Activated CD4-positive, CD25-positive, alpha-beta regulatory T cell treated with anti-CD3 and anti-CD28 coated beads, Interleukin-2, amount 50 U/mL, for 16 hours (primary cell): Measurements from ENCODE around the gene SNRPA.
A peak's percentile ranks its signal among the peaks of the same experiment; 100 is the strongest.
"Not testable (repeated sequence)": the region's sequence is repeated elsewhere in the genome, so short reads cannot be mapped to it uniquely, and the experiment has no call there.

ENCODE experiments used
- DNase-seq: peaks from one replicate; pipeline ENCODE4 v3.0.0-alpha.2; 2020; ENCODE audit warnings: low read depth, low spot score

SNRPA gene

DNA sequence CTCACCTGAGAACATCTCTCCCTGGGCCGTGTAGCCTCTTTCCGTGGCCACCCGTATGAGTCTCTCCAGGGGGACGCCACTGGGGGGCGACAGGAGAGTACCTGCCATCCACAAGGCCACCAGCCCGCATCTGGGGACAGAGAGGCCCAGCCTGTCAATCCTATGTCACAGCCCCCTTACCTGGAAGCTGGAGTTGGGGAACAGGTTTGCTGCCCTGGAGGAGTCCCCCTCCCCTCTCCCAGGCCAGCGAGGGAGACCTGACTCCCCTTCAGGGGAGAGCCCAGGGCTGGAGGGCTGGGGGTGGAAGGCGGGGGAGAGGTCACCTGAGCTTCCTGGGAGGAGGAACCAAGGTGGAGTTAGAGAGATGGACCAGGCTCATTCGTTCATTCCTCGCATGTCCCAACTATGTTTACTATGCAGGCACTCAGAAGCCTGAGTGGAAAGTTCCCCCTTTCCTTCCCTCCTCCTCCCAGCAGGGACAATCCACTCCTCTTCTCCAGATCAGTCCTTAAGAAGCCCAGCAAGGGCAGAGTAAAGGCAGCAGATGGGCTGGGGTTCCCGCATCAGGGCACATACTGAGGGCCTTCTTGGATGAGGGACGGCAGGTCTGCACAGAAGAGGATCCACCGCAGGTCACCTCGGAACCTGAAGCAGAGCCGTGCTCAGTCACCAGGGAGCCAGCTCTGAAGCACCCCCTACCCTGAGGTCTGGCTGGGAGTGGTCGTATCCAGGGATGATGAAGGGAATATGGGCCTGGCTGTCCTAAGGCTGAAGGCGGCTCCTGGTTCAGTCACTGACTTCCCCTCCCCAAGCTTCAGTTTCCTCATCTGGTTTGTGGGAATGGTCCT, 6.2 kb upstream of the SNRPA start:
- DNase-seq, result no peak

DNA sequence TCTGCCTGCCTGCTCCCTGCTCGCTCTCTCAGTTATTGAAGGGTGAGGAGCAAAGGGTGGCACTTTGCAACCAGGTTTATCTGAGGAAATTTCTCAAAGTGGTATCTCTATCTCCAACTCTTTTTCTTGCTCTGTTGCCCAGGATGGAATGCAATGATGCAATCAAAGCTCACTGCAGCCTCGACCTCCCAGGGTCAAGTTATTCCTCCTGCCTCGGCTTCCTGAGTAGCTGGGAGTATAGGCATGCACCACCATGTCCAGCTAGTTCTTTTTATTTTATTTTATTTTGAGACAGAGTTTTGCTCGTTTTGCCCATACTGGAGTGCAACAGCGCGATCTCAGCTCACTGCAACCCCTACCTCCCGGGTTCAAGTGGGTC, 5.6 kb upstream of the SNRPA start:
- no peak for DNase-seq

DNA sequence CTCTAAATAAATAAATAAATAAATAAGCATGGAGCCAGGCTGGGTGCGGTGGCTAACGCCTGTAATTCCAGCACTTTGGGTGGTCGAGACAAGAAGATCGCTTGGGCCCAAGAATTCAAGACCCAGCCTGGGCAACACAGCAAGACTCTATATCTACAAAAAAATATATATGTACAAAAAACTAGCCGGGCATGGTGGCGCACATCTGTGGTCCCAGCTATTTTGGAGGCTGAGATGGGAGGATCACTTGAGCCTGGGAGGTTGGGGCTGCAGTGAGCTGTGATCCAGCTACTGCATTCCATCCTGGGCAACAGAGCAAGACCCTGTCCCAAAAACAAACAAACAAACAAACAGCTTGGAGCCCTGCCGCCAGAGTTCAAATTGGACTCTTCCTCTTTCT, 3.5 kb upstream of the SNRPA start:
- DNase-seq, result no peak

DNA sequence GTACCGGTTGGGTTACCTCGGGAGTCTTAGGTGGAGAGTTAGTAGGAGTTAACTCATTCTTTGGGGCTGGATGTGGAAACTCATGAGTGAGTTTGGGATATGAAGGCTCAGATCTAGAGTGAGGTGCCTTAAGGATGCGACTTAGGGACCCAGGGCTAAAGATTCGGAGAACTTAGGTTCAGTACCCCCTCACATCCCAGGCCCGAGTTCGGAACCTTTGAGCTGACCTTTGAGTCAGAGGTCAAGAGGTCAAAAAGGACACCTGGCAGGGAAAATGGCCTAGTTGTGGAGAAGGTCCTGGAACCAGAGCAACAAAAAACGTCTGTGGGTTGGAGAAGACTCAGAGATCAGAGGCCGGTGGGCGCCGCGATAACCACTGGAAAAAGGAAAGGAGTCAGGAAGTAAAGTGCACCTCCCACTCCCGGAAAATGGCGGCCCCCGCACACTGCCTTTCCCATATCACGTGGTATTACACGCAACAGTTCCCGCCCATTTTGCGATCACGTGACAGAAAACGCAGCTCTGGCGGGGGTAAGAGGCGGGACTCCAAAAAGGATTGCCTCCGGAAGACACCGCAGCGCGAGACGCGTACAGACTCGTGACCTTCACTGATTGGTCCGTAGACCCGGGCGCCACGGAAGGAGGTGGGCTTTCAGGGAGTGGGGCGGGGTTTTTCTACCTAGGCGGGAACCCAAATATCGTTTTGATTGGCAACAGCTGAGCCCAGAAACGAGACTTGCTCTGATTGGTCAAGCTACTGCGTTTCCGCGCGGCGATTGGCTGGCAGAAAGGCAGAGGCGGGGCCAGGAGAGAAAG, 737 bp upstream of the SNRPA start, which contains the start of gene ACTMAP:
Gene ACTMAP, minus strand, starts transcription at position 420 of the 816 bp plus-strand sequence. CDS start 674 bp downstream, outside the sequence.
- peak; percentile 99 for DNase-seq

DNA sequence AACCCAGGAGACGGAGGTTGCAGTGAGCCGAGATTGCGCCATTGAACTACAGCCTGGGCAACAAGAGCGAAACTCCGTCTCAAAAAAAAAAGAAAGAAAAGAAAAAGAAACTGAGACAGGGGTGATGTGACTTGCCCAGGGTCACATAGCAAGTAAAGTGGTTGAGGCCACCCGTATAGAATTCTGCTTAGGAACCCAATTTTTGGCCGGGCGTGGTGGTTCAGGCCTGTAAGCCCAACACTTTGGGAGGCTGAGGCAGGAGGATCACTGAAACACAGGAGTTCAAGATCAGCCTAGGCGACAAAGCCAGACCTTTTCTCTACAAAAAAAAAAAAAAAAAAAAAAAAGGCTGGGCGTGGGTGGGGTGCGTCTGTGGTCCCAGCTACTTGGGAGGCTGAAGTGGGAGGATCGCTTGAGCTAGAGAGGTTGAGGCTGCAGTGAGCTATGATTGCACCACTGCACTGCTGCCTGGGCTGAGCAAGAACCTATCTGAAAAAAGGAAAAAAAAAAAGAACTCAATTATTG, 1.3 kb downstream of the SNRPA start:
- no peak for DNase-seq

DNA sequence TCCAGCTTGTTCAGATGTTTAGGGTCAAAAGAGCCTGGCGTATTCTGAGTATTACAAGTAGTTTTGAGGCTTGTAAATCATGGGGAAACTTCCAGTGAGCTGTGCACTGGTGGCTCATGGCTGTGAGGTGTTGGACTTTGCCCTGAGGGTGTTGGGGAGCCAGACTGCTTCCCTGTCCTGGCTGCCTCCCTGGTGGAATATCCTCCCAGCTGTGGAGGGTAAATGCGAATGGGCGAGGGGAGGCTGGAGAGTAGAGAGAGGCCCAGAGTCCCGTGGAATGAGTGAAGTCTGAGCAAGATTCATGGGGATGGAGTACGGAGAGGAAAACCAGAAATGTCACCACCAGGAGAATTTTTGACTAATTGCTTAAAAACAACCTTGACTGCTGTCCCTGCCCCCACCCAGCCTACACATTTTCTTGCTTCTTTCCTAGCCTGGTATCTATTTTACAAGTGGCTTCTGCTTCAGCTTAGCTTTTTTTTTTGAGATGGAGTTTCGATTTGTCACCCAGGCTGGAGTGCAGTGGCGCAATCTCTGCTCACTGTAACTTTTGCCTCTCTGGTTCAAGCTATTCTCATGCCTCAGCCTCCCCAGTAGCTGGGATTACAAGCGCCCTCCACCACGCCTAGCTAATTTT, 3.7 kb downstream of the SNRPA start:
- DNase-seq, result peak; percentile 16

DNA sequence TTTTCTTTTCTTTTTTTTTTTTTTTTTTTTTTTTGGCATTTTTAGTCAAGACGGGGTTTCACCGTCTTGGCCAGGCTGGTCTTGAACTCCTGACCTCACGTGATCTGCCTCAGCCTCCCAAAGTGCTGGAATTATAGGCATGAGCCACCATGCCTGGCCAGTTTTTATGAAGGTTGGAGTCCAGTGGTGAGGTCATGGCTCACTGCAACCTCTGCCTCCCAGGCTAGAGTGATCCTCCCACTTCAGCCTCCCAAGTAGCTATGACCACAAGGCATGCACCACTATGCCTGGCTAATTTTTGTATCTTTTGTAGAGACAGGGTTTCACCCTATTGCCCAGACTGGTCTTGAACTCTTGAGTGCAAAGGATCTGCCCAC, 4.2 kb downstream of the SNRPA start:
- no peak for DNase-seq

DNA sequence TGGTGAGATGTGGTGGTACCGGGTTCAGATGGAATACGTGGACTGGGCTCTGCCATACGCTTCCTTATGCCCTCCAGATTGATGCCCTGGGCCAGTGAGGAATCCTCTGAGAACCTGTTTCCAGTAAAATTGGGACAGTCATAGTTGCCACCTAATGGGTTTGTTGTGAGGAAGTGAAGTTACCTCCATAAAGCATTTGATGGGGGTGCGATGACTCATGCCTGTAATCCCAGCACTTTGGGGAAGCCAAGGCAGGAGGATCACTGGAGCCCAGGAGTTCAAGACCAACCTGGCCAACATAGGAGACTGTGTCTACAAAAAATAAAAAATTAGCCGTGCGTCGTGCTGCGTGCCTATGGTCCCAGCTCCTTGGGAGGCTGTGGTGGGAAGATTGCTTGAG, 4.8 kb downstream of the SNRPA start:
- DNase-seq, result no peak

DNA sequence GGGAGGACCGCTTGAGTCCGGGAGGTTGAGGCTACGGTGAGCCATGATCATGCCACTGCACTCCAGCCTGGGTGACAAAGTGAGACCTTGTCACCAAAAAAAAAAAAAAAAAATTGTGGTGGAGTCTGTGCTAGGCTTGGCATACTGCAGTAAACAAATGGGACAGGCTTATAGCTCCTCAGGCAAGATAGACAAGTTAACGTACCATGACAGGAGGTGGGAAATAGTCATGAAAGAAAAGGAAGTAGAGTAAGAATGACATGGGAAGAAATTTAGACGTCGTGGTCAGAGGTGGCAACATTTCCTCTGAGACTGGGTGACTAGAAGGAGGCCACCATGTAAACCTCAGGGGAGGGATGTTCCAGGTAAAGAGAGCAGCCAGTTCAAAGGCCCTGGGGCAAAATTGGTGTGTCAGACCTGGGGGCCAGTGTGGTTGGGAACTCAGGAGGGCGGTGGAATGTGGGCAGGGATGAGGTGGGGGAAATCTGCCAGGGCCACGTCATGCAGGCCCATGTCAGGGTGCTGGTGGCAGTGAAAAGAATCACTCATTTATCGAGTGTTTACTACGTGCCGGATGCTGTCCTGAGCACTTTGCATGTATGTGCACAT, 5.6 kb downstream of the SNRPA start:
- no peak for DNase-seq

DNA sequence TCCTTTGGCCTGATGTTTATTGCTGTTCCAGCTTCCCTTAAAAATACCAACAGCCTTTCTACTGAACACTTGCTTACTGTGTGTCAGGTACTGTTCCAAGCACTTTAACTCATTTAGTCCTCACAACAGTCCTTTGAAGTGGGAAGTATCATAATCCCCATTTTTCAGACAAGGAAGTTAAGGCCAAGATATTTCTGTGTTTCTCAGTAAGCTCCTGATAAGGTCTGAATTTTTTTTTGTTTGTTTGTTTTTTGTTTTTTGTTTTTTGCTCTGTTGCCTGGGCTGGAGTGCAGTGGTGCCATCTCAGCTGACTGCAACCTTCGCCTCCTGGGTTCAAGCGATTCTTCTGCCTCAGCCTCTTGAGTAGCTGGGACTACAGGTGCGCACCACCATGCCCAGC, 7.5 kb downstream of the SNRPA start:
- DNase-seq, result no peak

DNA sequence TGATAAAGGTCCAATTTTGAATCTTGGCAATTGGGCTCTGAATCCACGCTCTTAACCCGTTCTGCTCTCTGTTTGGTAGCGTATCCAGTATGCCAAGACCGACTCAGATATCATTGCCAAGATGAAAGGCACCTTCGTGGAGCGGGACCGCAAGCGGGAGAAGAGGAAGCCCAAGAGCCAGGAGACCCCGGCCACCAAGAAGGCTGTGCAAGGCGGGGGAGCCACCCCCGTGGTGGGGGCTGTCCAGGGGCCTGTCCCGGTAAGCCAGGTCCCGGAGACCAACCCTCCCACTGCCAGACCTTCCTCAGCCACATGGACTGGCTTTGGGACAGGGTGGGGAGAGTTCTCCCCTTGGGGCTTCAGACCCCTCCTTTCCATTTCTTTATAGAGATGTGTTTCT, 8.3 kb downstream of the SNRPA start:
- DNase-seq, result no peak

DNA sequence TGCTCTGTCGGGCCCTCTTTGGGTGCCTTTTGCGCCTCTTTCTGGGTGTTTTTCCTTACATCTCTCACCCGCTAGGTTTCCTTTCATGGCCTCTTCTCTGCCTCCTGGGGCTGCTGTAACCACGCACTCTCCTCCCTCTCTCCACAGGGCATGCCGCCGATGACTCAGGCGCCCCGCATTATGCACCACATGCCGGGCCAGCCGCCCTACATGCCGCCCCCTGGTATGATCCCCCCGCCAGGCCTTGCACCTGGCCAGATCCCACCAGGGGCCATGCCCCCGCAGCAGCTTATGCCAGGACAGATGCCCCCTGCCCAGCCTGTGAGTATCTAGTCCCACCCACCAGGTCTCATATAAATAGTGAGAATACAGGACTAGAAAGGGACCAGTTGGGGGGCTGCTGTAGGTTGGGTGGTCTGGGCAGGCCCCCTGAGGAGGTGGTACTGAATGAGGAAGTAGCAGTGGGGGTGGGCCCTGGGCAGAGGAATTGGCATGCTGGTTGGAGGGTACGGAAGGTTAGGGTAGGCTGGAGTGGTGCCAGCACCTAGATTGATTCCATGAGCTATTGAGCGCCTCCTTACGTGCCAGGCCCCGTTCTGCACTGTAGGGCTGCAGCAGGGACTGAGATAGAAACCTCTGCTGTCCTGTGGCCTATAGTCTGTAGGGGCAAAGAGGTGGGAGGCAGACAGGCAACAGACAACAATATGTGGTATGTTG, 11.9 kb downstream of the SNRPA start:
- DNase-seq, result no peak

DNA sequence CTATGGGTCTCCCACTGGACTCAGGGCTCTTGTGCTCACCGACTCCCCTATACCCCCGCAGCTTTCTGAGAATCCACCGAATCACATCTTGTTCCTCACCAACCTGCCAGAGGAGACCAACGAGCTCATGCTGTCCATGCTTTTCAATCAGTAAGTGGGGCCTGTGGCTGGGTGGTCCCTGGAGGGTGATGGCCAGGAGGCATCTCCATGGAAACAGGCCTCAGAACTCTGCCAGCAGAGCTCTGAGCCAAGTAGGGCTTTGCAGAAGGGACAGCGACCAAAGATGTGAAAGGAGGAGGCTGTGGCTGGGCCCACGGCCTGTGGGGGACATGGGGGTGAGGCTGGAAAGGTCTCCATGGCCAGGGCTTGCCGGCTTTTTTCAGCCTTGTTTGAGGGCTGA, 12.5 kb downstream of the SNRPA start:
- no peak for DNase-seq

DNA sequence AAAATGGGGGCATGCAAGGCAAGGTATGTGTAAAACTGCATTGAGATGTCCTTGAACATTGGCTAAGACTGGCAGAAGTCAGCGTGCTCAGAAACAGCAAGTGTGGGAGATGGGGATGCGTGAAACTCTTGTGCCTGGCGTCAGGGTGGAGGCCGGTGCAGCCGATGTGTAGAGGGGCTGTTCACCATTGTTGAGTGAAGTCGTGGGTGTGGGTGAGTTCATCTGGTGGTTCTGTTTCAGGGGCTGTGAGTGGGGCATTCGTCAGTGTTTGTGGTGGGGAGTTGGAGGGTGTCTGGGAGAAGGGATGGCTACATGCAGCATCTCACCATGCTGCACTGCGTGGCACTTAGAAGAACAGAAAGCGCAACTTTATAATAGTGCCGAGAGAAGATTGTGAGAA, 13.0 kb downstream of the SNRPA start:
- no peak for DNase-seq

DNA sequence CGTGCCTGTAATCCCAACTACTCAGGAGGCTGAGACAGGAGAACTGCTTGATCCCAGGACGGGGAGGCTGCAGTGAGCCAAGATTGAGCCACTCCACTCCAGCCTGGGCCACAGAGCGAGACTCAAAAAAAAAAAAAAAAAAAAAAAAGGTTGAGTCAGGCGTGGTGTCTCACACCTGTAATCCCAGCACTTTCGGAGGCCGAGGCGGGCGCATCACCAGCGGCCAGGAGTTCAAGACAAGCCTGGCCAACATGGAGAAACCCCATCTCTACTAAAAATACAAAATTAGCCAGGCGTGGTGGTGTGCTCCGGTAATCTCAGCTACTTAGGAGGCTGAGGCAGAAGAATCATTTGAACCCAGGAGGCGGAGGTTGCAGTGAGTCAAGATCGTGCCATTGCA, 15.4 kb downstream of the SNRPA start:
- not testable (repeated sequence) for DNase-seq

DNA sequence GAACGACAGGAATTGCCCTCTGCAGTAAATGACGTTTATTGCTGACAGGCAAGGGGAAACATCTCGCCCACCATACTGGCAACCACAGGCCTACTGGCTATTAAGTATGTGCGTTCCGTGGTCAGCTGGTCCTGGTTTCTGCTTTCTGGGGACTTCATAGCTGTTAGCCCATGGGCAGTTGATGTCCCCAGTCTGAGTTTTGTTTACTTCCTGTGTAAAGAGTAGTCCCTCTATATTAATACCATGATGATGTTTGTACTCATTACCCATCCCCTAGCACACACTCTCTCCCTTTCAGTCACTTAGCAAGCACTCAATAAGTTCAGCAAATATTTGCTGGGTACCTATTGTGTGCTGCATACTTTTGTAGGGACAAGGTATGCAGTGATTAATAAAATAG, 17.9 kb downstream of the SNRPA start:
- DNase-seq, result no peak

DNA sequence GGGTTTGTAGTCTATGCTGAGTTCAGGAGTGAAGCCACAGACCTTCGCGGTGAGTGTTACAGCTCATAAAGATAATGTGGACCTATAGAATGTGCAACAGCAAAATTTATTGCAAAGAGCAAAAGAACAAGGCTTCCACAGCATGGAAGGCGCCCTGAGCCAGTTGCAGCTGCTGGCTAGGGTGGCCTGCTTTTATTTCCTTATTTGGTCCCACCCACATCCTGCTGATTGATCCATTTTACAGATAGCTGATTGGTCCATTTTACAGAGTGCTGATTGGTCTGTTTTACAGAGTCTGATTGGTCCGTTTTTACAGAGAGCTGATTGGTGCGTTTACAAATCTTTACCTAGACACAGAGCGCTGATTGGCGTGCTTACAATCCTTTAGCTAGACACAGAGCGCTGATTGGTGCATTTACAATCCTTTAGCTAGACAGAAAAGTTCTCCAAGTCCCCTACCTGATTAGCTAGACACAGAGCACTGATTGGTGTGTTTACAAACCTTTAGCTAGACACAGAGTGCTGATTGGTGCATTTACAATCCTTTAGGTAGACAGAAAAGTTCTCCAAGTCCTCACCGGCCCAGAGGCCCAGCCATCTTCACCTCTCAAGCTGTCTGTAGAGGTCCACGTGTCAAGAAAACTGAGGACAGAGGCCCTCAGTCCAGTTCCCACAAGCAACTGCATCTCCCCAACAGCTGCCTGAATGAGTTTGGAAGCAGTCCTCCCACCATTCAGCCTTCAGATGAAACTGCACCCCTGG, 20.3 kb downstream of the SNRPA start:
- DNase-seq, result not testable (repeated sequence)

DNA sequence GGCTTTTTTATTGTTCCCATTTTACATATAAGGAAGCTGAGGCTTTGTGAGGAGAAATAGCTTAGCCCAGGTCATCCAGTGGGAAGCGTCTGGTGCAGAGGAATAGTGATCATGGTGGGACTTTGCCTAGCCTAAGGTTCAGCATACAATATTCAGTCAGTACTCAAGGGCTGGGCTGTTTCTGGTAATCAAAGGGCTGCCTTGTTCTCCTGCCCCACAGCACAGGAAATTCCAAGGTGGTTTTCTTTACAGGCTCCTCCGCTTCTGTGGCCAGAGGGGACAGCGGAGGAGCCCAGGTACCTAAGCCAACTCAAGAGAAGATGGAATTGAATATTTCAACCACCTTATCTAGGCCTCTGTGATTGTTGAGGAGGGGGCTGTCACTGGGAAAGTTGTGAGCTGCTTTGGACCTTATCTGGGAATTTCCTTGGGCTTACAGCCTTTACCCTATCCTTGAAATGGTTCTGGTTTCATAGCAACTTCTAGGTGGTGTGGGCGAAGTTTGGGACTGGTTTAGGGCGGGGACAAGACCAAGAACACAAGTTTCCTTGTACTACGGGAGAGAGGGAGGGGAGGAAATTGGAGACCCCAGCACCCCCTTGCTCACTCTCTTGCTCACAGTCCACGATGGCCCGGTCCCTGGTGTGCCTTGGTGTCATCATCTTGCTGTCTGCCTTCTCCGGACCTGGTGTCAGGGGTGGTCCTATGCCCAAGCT, 24.1 kb downstream of the SNRPA start, which contains the start of gene MIA:
Gene MIA, plus strand, starts transcription at position 606 of the 716 bp plus-strand sequence. Its CDS starts 22 bp downstream, at position 628.
- no peak for DNase-seq

DNA sequence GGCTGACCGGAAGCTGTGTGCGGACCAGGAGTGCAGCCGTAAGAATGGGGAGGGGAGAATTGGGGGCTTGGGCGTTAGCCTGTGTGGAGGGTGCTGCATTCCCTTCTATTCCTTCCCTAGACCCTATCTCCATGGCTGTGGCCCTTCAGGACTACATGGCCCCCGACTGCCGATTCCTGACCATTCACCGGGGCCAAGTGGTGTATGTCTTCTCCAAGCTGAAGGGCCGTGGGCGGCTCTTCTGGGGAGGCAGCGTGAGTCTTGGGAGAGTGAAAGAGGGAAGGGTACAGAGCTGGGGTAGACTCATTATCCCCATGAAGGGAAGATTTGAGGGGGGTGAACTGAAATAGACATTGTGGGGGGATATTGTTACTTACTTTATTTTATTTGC, 24.6 kb downstream of the SNRPA start:
- no peak for DNase-seq

DNA sequence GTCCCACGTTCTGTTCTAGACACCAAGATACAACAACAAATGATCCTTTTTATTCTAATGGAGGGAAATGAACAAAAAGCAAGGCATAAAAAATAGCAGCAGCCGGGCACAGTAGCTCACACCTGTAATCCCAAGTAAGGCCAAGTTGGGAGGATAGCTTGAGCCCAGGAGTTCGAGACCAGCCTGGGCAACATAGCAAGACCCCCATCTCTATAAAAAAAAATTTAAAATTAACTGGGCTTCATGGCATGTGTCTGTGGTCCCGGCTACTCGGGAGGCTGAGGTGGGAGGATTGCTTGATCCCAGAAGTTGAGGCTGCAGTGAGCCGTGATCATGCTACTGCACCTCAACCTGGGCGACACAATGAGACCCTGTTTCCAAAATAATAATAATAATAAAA, 25.4 kb downstream of the SNRPA start:
- DNase-seq, result no peak
